ENCODE results near the gene DSG1. TPM values are rescaled to one million over a fixed set of nuclear protein-coding genes. Genes with fewer than 3 reads are reported as not detected.
"Not testable (repeated sequence)": the region's sequence is repeated elsewhere in the genome, so short reads cannot be mapped to it uniquely, and the experiment has no call there.

DSG1 gene
- total and polyA plus RNA-seq, 2 of the 8 experiments (the other 6 are each of a cell fraction or from before 2014, with no cell fraction given): 0.06 TPM; not detected in 1

- no peaks in the 10 kb centered on the region for H3K36me3 ChIP-seq (ENCODE audit: control insufficient read depth in 2 of 4, insufficient read depth in 4 of 4, low read length in 3 of 4)
- H3K79me1 ChIP-seq (ENCODE audit: low read depth, low read length): no peaks in the 10 kb centered on the region
- H3K27me3 ChIP-seq (replicated peaks in 1 of 4; ENCODE audit: control insufficient read depth in 3 of 4, extremely low read depth in 1 of 4, insufficient read depth in 3 of 4, low read length in 3 of 4): no peaks in the 10 kb centered on the region
- no peak overlapping the region for H2BK5ac ChIP-seq (ENCODE audit: low read depth, low read length)
- no peak overlapping the region for H2BK15ac ChIP-seq (ENCODE audit: low read length)
- H3K56ac ChIP-seq (replicated peaks; ENCODE audit: insufficient read length, low read depth, low read length): no peak overlapping the region
- H3K4me3 ChIP-seq (ENCODE audit: extremely low read depth in 1 of 4, insufficient read depth in 2 of 4, low read depth in 3 of 4, low read length in 4 of 4): no peak overlapping the region
- H3K79me2 ChIP-seq (ENCODE audit: control insufficient read depth in 1 of 2, insufficient read depth in 2 of 2, low read length in 2 of 2): no peaks in the 10 kb centered on the region
- ChIA-PET CTCF (ENCODE audit: partially characterized antibody) (no interaction called here), POLR2A (ENCODE audit: partially characterized antibody) (no interaction called here)
- H3K4ac ChIP-seq (replicated peaks; ENCODE audit: insufficient read length, low read depth, low read length): no peak overlapping the region
- no peak for DNase-seq (ENCODE audit: low read depth in 1 of 2, low spot score in 2 of 2)
- no peak for FAIRE-seq
- H2BK120ac ChIP-seq (replicated peaks; ENCODE audit: low read depth, low read length): no peak overlapping the region
- H4K91ac ChIP-seq (replicated peaks; ENCODE audit: insufficient read length, low read length): no peak overlapping the region
- no peak overlapping the region for H2BK20ac ChIP-seq (ENCODE audit: low read length)
- H4K5ac ChIP-seq (ENCODE audit: insufficient read length, low read depth, low read length): no peak overlapping the region
- H3K27ac ChIP-seq (ENCODE audit: low read depth, low read length): no peak overlapping the region
- no peaks in the 10 kb centered on the region for H3K23me2 ChIP-seq (ENCODE audit: low read depth, low read length)
- H3K23ac ChIP-seq (ENCODE audit: insufficient read length): no peak overlapping the region
- H3K14ac ChIP-seq (ENCODE audit: insufficient read length): no peak overlapping the region
- H2AFZ ChIP-seq (ENCODE audit: low read length): peak overlapping the region; percentile 91
- H3K9me3 ChIP-seq (ENCODE audit: insufficient read depth in 2 of 2, low read depth in 1 of 2, low read length in 1 of 2): no peaks in the 10 kb centered on the region
- WGBS, 2 experiments (ENCODE audit: extremely low coverage in 1 of 2, insufficient coverage in 1 of 2, insufficient read length in 1 of 2, insufficient replicate concordance in 2 of 2, low coverage in 1 of 2, low lambda C conversion rate in 2 of 2, missing lambda C conversion rate in 1 of 2): 88% methylated on average over 4 of the region's 4 CpGs; no CpG with 5 or more reads in 1 of the 2 experiments
- no peak for TF ChIP-seq SIRT6 (IDR thresholded peaks at IDR 0.05; ENCODE audit: low read length)
- peak; percentile 83 for TF ChIP-seq YY1 (IDR thresholded peaks at IDR 0.05; ENCODE audit: low read depth, low read length)
- H3K18ac ChIP-seq (ENCODE audit: extremely low read depth, low read length): no peak overlapping the region
- H2BK12ac ChIP-seq (ENCODE audit: low read depth, low read length): no peak overlapping the region
- H2AK5ac ChIP-seq (ENCODE audit: low read depth, low read length): no peak overlapping the region
- H3K4me2 ChIP-seq (ENCODE audit: insufficient read depth in 1 of 2, low read depth in 2 of 2, low read length in 2 of 2): no peak overlapping the region
- no peaks in the 10 kb centered on the region; a peak in 1 of 7 replicates for H3K4me1 ChIP-seq (replicated peaks in 1 of 4; ENCODE audit: control insufficient read depth in 3 of 4, insufficient read depth in 4 of 4, low read length in 3 of 4)
- H4K8ac ChIP-seq (ENCODE audit: extremely low read depth, insufficient read depth, low read length): peak overlapping the region; percentile 66; the same call in 1 of the 2 replicates
- H4K20me1 ChIP-seq (replicated peaks in 1 of 2; ENCODE audit: control insufficient read depth in 1 of 2, insufficient read depth in 2 of 2, low read length in 2 of 2): no peaks in the 10 kb centered on the region
- no peak overlapping the region for H3K9ac ChIP-seq (replicated peaks in 1 of 4; ENCODE audit: extremely low read depth in 1 of 4, low read depth in 3 of 4, low read length in 3 of 4)
These were observed 25.5 kb downstream of the DSG1 start for GRCh38 chr18:31343454-31343853.

GRCh38 chr18:31353336-31353735 is 35.4 kb downstream of the DSG1 start:
- H2BK120ac ChIP-seq (replicated peaks; ENCODE audit: low read depth, low read length); H3K23ac ChIP-seq (ENCODE audit: insufficient read length); H3K79me2 ChIP-seq (ENCODE audit: control insufficient read depth in 1 of 2, insufficient read depth in 2 of 2, low read length in 2 of 2); H2AFZ ChIP-seq (ENCODE audit: low read length); H3K4ac ChIP-seq (replicated peaks; ENCODE audit: insufficient read length, low read depth, low read length); H3K9ac ChIP-seq (replicated peaks in 1 of 4; ENCODE audit: extremely low read depth in 1 of 4, low read depth in 3 of 4, low read length in 3 of 4); H4K91ac ChIP-seq (replicated peaks; ENCODE audit: insufficient read length, low read length); H3K4me2 ChIP-seq (ENCODE audit: insufficient read depth in 1 of 2, low read depth in 2 of 2, low read length in 2 of 2); H3K4me1 ChIP-seq (replicated peaks in 1 of 4; ENCODE audit: control insufficient read depth in 3 of 4, insufficient read depth in 4 of 4, low read length in 3 of 4); FAIRE-seq; H2AK5ac ChIP-seq (ENCODE audit: low read depth, low read length); H3K56ac ChIP-seq (replicated peaks; ENCODE audit: insufficient read length, low read depth, low read length); H3K18ac ChIP-seq (ENCODE audit: extremely low read depth, low read length); H3K23me2 ChIP-seq (ENCODE audit: low read depth, low read length); H2BK5ac ChIP-seq (ENCODE audit: low read depth, low read length); H4K20me1 ChIP-seq (replicated peaks in 1 of 2; ENCODE audit: control insufficient read depth in 1 of 2, insufficient read depth in 2 of 2, low read length in 2 of 2); H4K5ac ChIP-seq (ENCODE audit: insufficient read length, low read depth, low read length); CTCF ChIA-PET (ENCODE audit: partially characterized antibody); H2BK20ac ChIP-seq (ENCODE audit: low read length); H2BK12ac ChIP-seq (ENCODE audit: low read depth, low read length); H3K27ac ChIP-seq (ENCODE audit: low read depth, low read length); H3K4me3 ChIP-seq (ENCODE audit: extremely low read depth in 1 of 4, insufficient read depth in 2 of 4, low read depth in 3 of 4, low read length in 4 of 4); H3K36me3 ChIP-seq (ENCODE audit: control insufficient read depth in 2 of 4, insufficient read depth in 4 of 4, low read length in 3 of 4); H4K8ac ChIP-seq (ENCODE audit: extremely low read depth, insufficient read depth, low read length); H3K79me1 ChIP-seq (ENCODE audit: low read depth, low read length); H3K14ac ChIP-seq (ENCODE audit: insufficient read length); H2BK15ac ChIP-seq (ENCODE audit: low read length); H3K27me3 ChIP-seq (replicated peaks in 1 of 4; ENCODE audit: control insufficient read depth in 3 of 4, extremely low read depth in 1 of 4, insufficient read depth in 3 of 4, low read length in 3 of 4); DNase-seq (ENCODE audit: low read depth in 1 of 2, low spot score in 2 of 2): not testable (repeated sequence)
- 80% methylated on average over 1 of the region's 17 CpGs; no CpG with 5 or more reads in 1 of the 2 experiments for WGBS, 2 experiments (ENCODE audit: extremely low coverage in 1 of 2, insufficient coverage in 1 of 2, insufficient read length in 1 of 2, insufficient replicate concordance in 2 of 2, low coverage in 1 of 2, low lambda C conversion rate in 2 of 2, missing lambda C conversion rate in 1 of 2)
- peaks cover 9 to 10% of the 10 kb centered on the region in 2 experiments; a peak in 3 of 4 replicates for H3K9me3 ChIP-seq (ENCODE audit: insufficient read depth in 2 of 2, low read depth in 1 of 2, low read length in 1 of 2)
- POLR2A ChIA-PET (ENCODE audit: partially characterized antibody): interaction anchor here (1.0 kb wide), 1 partner anchor 13 kb away, joined by 3 read pairs; no protein-coding TSS in a partner anchor
